Fibroblast of villous mesenchyme (primary cell): Measurements from ENCODE around the gene TRAM1L1. TPM values are rescaled to one million over a fixed set of nuclear protein-coding genes. Genes with fewer than 3 reads are reported as not detected.

Experiments
- DNase-seq: peaks from one replicate; pipeline ENCODE4 v3.0.0-alpha.2; 2010; ENCODE audit warnings: low read depth
- H3K4me3 ChIP-seq: 2 replicates; pipeline ENCODE4 v1.5.1; 2011; ENCODE audit warnings: low read depth, mild to moderate bottlenecking, low read length
- CTCF ChIP-seq: IDR thresholded peaks from 2 replicates; pipeline ENCODE4 v1.5.1; 2012; ENCODE audit warnings: low read depth, mild to moderate bottlenecking, low read length; ENCODE audit not compliant: insufficient read depth
- total RNA-seq: library from RNA; depleted of rRNA; stranded (reverse); fragments of >200 nt; gene quantifications from 2 replicates; pipeline ENCODE4 v1.2.3, GENCODE V29; 2012

TRAM1L1 gene
- 2.6 and 3.0 TPM in 2 replicates for total RNA-seq

- no peak for TF ChIP-seq CTCF
- peak within 1 kb of the TSS; percentile 62 for H3K4me3 ChIP-seq
- DNase-seq: peak; percentile 21
Observed at GRCh38 chr4:117084866-117085701, at the start of gene TRAM1L1. TSS of gene TRAM1L1 (minus strand) at chr4:117085576. CDS start at chr4:117085393, 183 bp downstream.

GRCh38 chr4:117134386-117134785 lies 49.0 kb upstream of the TRAM1L1 start:
- DNase-seq: peak; percentile 44

GRCh38 chr4:117096886-117097285 lies 11.5 kb upstream of the TRAM1L1 start:
- no peak for DNase-seq
- no peak overlapping the region for H3K4me3 ChIP-seq
- no peak for TF ChIP-seq CTCF

More at GRCh38 chr4:117134386-117134785, 49.0 kb upstream of the TRAM1L1 start:
- TF ChIP-seq CTCF: peak; percentile 51
- no peak overlapping the region for H3K4me3 ChIP-seq

GRCh38 chr4:117096462-117096861 lies 11.1 kb upstream of the TRAM1L1 start:
- no peak overlapping the region for H3K4me3 ChIP-seq
- TF ChIP-seq CTCF: no peak
- DNase-seq: no peak

GRCh38 chr4:117093571-117093970 lies 8.2 kb upstream of the TRAM1L1 start:
- TF ChIP-seq CTCF: no peak
- no peak for DNase-seq
- no peak overlapping the region for H3K4me3 ChIP-seq

- no peak for DNase-seq
- TF ChIP-seq CTCF: no peak
- H3K4me3 ChIP-seq: no peak overlapping the region
Observed at GRCh38 chr4:117077760-117078159, 7.6 kb downstream of the TRAM1L1 start.

GRCh38 chr4:117068120-117068519 lies 17.3 kb downstream of the TRAM1L1 start:
- TF ChIP-seq CTCF: no peak
- DNase-seq: no peak
- no peak overlapping the region for H3K4me3 ChIP-seq
